Measurements from ENCODE around the gene PHACTR1.

Gene PHACTR1

DNA sequence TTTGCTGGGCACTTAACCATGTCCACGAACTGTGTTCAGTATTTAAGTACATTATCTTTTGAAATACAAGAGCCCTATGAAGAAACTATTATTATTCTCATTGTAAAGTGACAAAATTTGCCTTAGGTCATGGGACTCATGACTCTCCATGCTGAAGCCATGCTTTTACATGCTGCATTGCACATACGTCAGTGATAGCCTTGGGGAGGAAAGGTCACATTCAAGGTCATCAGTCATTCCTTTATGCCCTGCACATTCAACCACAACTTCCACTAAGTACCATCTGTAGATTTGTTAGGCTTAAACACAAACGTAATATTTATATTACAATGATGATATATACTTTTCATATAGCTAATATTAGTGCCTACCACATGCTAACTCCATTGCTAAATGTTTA is 319.0 kb downstream of the PHACTR1 start:
- no peak for TF ChIP-seq SNAI2 (CRISPR knock-in tag; IDR thresholded peaks at IDR 0.05)
- no peak for TF ChIP-seq CSDC2 (CRISPR knock-in tag; IDR thresholded peaks at IDR 0.05)
- no peak for TF ChIP-seq ESRRG (CRISPR knock-in tag; IDR thresholded peaks at IDR 0.05)
- TF ChIP-seq ISL1 (CRISPR knock-in tag; IDR thresholded peaks at IDR 0.05): no peak
- TF ChIP-seq ZFP3 (CRISPR knock-in tag; IDR thresholded peaks at IDR 0.05): no peak
- TF ChIP-seq ZC3H10 (CRISPR knock-in tag; IDR thresholded peaks at IDR 0.05): no peak
- TF ChIP-seq CREB5 (CRISPR knock-in tag; IDR thresholded peaks at IDR 0.05; ENCODE audit: low read depth): no peak
- no peak for TF ChIP-seq ZNF565 (CRISPR knock-in tag; conservative IDR thresholded peaks at IDR 0.05; ENCODE audit: low read depth)
- TF ChIP-seq ARNTL (CRISPR knock-in tag; IDR thresholded peaks at IDR 0.05; ENCODE audit: borderline replicate concordance, low read depth): no peak
- no peak for TF ChIP-seq BACH2 (CRISPR knock-in tag; IDR thresholded peaks at IDR 0.05; ENCODE audit: borderline replicate concordance)
- TF ChIP-seq ZFP30 (CRISPR knock-in tag; IDR thresholded peaks at IDR 0.05): no peak
- TF ChIP-seq, protein P1, sequence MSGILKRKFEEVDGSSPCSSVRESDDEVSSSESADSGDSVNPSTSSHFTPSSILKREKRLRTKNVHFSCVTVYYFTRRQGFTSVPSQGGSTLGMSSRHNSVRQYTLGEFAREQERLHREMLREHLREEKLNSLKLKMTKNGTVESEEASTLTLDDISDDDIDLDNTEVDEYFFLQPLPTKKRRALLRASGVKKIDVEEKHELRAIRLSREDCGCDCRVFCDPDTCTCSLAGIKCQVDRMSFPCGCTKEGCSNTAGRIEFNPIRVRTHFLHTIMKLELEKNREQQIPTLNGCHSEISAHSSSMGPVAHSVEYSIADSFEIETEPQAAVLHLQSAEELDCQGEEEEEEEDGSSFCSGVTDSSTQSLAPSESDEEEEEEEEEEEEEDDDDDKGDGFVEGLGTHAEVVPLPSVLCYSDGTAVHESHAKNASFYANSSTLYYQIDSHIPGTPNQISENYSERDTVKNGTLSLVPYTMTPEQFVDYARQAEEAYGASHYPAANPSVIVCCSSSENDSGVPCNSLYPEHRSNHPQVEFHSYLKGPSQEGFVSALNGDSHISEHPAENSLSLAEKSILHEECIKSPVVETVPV (CRISPR knock-in tag; IDR thresholded peaks at IDR 0.05): no peak
- TF ChIP-seq OSR1 (CRISPR knock-in tag; IDR thresholded peaks at IDR 0.05): no peak
- TF ChIP-seq ZNF8 (CRISPR knock-in tag; IDR thresholded peaks at IDR 0.05): no peak
- no peak for TF ChIP-seq ZNF70 (CRISPR knock-in tag; IDR thresholded peaks at IDR 0.05)
- TF ChIP-seq PPARA (CRISPR knock-in tag; IDR thresholded peaks at IDR 0.05; ENCODE audit: borderline replicate concordance): no peak
- no peak for TF ChIP-seq RARB (CRISPR knock-in tag; IDR thresholded peaks at IDR 0.05)
- no peak for ATAC-seq

GRCh38 chr6:13038315-13038714 is 321.7 kb downstream of the PHACTR1 start:
- TF ChIP-seq, protein P2, sequence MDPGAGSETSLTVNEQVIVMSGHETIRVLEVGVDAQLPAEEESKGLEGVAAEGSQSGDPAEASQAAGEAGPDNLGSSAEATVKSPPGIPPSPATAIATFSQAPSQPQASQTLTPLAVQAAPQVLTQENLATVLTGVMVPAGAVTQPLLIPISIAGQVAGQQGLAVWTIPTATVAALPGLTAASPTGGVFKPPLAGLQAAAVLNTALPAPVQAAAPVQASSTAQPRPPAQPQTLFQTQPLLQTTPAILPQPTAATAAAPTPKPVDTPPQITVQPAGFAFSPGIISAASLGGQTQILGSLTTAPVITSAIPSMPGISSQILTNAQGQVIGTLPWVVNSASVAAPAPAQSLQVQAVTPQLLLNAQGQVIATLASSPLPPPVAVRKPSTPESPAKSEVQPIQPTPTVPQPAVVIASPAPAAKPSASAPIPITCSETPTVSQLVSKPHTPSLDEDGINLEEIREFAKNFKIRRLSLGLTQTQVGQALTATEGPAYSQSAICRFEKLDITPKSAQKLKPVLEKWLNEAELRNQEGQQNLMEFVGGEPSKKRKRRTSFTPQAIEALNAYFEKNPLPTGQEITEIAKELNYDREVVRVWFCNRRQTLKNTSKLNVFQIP (CRISPR knock-in tag; IDR thresholded peaks at IDR 0.05; ENCODE audit: borderline replicate concordance, low read depth): no peak
- TF ChIP-seq CREB5 (CRISPR knock-in tag; IDR thresholded peaks at IDR 0.05; ENCODE audit: low read depth) (no peak), SNAI2 (CRISPR knock-in tag; IDR thresholded peaks at IDR 0.05) (no peak), TOX (CRISPR knock-in tag; IDR thresholded peaks at IDR 0.05; ENCODE audit: borderline replicate concordance) (no peak), ZNF70 (CRISPR knock-in tag; IDR thresholded peaks at IDR 0.05) (no peak), RARB (CRISPR knock-in tag; IDR thresholded peaks at IDR 0.05) (no peak), ARNTL (CRISPR knock-in tag; IDR thresholded peaks at IDR 0.05; ENCODE audit: borderline replicate concordance, low read depth) (no peak), CSDC2 (CRISPR knock-in tag; IDR thresholded peaks at IDR 0.05) (no peak), ZNF8 (CRISPR knock-in tag; IDR thresholded peaks at IDR 0.05) (no peak), TCF4 (CRISPR knock-in tag; IDR thresholded peaks at IDR 0.05; ENCODE audit: borderline replicate concordance) (no peak)
- TF ChIP-seq, protein P3, sequence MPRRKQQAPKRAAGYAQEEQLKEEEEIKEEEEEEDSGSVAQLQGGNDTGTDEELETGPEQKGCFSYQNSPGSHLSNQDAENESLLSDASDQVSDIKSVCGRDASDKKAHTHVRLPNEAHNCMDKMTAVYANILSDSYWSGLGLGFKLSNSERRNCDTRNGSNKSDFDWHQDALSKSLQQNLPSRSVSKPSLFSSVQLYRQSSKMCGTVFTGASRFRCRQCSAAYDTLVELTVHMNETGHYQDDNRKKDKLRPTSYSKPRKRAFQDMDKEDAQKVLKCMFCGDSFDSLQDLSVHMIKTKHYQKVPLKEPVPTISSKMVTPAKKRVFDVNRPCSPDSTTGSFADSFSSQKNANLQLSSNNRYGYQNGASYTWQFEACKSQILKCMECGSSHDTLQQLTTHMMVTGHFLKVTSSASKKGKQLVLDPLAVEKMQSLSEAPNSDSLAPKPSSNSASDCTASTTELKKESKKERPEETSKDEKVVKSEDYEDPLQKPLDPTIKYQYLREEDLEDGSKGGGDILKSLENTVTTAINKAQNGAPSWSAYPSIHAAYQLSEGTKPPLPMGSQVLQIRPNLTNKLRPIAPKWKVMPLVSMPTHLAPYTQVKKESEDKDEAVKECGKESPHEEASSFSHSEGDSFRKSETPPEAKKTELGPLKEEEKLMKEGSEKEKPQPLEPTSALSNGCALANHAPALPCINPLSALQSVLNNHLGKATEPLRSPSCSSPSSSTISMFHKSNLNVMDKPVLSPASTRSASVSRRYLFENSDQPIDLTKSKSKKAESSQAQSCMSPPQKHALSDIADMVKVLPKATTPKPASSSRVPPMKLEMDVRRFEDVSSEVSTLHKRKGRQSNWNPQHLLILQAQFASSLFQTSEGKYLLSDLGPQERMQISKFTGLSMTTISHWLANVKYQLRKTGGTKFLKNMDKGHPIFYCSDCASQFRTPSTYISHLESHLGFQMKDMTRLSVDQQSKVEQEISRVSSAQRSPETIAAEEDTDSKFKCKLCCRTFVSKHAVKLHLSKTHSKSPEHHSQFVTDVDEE (CRISPR knock-in tag; IDR thresholded peaks at IDR 0.05): no peak
- ATAC-seq: no peak

DNA sequence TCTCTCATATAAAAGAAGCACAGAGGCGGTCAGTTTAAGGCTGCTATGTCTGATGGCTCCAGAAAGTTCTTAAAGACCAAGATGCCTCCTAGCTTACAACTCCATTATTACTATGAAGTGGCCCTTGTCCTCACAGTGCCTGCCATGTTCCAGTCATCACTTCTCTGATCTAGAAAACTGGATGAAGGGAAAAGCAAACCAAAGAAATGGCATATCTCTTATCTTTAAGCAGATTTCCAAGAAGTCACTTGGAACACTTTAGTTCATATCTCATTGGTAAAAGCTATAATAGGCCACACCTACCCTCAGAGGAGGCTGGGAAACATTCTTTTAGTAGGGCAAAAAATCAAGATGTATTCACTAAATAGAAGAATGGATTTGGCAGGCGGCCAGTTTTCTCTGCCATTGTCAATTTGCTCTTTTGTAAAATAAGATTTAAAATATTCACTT is 322.2 kb downstream of the PHACTR1 start:
- ATAC-seq: no peak
- no peak for TF ChIP-seq ZC3H10 (CRISPR knock-in tag; IDR thresholded peaks at IDR 0.05)
- no peak for TF ChIP-seq ZNF8 (CRISPR knock-in tag; IDR thresholded peaks at IDR 0.05)
- TF ChIP-seq ZFP30 (CRISPR knock-in tag; IDR thresholded peaks at IDR 0.05): no peak
- TF ChIP-seq PPARA (CRISPR knock-in tag; IDR thresholded peaks at IDR 0.05; ENCODE audit: borderline replicate concordance): no peak
- TF ChIP-seq ZNF565 (CRISPR knock-in tag; conservative IDR thresholded peaks at IDR 0.05; ENCODE audit: low read depth): no peak
- TF ChIP-seq, protein P2 (CRISPR knock-in tag; IDR thresholded peaks at IDR 0.05; ENCODE audit: borderline replicate concordance, low read depth): no peak
- TF ChIP-seq ZFP3 (CRISPR knock-in tag; IDR thresholded peaks at IDR 0.05): no peak
- TF ChIP-seq SNAI2 (CRISPR knock-in tag; IDR thresholded peaks at IDR 0.05): no peak
- TF ChIP-seq, protein P1 (CRISPR knock-in tag; IDR thresholded peaks at IDR 0.05): no peak
- TF ChIP-seq GLIS3 (CRISPR knock-in tag; IDR thresholded peaks at IDR 0.05): no peak
- no peak for TF ChIP-seq ISL1 (CRISPR knock-in tag; IDR thresholded peaks at IDR 0.05)
- no peak for TF ChIP-seq CREB5 (CRISPR knock-in tag; IDR thresholded peaks at IDR 0.05; ENCODE audit: low read depth)

Data from SK-N-SH treated with all-trans-retinoic acid at 6 μM for 48 hours (cell line).